ENCODE data around the gene VWA1. TPM values are rescaled to one million over a fixed set of nuclear protein-coding genes. Genes with fewer than 3 reads are reported as not detected.
"Not testable (repeated sequence)": the region's sequence is repeated elsewhere in the genome, so short reads cannot be mapped to it uniquely, and the experiment has no call there.

VWA1 gene
- total RNA-seq, 1 donor from 2014 or later: 175 TPM

DNA sequence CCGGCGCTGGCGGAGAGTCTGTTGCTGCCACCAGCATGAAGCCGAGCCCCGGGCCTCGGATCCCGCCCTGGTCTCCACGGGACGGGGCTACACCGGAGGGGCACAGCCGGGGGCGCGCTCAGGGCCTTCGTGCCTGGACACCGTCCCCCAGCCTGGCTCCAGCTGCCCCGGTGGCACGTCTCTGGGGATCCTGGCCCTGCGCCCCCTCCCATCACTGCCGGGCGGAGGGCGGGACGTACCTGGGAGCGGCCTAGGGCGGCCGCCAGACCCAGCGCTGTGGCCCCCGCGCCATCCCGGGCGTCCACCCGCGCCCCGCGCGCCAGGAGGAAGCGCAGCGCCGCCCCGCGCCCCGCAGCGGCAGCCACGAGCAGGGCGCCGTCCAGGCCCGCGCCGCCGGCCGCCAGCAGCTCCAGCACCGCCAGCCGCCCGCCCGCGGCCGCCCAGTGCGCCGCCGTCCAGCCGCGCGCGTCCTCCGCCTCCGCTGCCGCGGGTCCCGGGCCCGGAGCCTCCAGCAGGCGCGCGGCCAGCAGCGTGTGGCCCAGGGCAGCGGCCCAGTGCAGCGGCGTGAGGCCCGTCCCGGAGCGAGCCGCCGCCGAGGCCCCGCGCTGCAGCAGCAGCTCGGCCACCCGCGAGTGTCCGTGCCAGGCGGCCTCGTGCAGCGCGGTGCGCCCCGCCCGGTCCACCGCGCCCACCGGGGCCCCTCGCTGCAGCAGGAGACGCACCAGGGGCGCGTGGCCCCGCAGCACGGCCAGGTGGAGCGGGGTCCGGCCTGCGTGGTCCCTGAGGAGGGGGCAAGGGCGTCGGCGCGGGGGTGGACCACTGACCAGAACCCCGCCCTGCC, 15.5 kb upstream of the VWA1 start:
- ATAC-seq (peak; percentile 51), DNase-seq (ENCODE audit: low spot score) (peak; percentile 64)
- intact Hi-C loops (cut with DNase I): no loop called here

DNA sequence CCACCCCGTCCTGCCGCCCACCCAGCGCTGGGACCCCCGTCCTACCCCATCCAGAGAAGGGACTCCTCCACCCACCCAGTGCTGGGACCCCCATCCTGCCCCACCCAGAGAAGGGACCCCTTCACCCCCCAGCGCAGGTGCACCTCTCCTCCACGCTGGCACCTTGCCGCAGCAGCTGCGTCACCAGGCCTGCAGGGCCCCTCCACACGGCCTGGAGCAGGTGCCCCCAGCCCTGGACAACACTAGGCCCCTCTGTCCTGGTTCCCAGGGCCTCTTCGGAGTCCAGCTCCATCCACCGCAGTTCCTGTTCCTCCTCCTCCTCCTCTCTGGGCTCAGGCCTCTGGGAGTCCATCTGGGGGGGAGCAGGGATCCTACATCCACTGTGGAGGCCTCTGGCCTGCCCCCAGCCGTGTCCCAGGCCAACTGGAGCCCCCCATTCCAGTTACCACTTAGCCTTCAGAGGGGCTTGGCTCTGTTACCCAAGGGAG, 14.8 kb upstream of the VWA1 start:
- no peak for DNase-seq (ENCODE audit: low spot score)
- intact Hi-C loops (cut with DNase I): no loop called here
- ATAC-seq: peak; percentile 20

DNA sequence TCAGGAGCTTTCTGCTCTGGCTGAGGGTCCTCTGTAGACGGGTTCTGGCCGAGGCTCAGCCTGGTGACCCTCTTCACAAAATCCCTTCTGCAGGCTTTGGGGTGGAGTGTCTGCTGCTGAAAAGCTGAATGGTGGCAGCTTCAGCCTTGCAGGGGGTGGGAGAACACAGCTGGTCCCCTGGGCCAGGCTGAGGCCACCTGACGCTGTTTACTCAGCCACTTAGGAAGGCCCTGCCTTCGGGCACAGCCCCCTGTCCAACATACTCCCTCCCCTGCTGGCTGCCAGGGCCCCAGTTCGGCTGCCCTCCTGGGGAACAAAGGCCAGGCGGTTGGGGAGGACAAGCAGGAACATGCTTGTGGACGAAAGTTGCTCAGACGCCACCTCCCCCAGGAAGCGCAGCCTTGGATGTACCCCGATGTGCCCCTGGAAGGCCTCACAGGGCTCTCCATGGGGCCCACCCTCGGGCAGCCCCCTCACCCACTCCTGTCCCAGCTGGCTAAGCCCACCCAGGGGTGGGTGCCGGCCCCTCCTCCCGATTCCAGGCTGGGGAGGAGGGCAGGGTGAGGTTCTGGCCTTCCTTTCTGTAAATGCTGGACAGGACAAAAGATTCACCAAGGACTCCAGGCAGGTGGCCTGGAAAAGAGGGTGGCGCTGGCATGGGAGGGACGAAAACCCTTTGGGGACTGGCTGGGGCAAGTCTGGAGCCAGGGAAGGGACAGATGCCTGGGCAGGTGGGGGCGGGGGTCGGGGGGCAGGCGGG, 14.2 kb upstream of the VWA1 start, which contains the start of gene ANKRD65:
ANKRD65 (minus strand) TSS at position 130 of the 760 bp plus-strand sequence. CDS start 271 bp downstream, outside the sequence.
- DNase-seq (ENCODE audit: low spot score) (no peak), ATAC-seq (peak; percentile 40)
- intact Hi-C loops (cut with DNase I): no loop called here

DNA sequence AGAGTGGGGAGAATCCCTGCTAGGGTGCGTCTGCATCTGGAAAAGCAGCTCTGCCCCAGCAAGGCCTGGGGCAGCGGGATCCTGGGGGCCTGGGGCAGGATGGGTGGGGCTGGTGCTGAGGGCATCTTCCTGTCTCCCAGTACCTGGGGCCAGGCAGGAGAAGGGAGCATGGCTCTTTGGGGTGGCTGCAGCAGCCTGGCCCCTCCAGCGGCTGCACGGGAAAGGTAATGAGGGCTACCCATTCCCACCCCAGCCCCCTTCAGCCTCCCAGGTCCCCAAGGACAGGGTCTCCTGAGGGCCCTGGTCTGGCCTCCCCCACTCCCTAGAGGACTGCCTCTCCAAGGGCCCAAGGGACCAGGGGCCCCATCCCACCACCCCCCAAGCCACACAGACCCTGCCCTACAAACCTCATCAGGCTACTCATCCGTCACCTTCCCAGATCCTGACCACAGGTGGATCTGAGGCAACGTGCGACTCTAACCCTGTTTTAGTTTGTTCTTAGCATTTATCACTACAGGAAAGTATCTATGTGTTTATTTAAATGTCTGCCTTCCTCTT, 13.5 kb upstream of the VWA1 start:
- no peak for ATAC-seq
- intact Hi-C loops (cut with DNase I): no loop called here
- no peak for DNase-seq (ENCODE audit: low spot score)

DNA sequence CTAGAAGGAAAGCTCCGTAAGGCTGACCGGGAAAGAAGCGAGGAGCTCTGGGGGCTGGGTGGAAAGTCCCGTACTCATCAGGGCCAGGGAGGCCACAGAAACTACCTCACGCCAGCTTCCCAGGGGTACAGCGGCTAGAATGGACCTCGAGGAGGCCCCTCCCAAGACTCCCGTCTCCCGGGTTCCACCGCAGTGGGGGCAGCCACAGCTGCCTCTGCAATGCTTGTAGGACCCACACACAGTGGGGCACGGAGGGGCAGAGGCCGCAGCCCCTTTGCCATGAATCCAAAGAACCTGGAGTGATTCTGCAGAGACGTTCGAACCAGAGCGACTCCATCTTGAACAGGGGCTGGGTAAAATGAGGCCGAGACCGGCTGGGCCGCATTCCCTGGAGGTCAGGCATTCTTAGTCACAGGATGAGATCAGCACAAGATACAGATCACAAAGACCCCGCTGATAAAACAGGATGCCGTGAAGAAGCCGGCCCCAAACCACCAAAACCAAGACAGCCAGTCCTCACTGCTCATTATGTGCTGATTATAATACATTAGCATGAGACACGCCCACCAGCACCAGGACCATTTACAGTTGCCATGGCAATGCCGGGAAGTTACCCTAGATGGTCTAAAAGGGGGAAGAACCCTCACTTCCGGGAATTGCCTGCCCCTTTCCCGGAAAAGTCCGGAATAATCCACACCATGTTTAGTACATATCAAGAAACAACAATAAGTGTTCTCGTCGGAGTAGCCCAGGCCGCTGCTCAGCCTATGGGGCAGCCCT, 12.8 kb upstream of the VWA1 start:
- intact Hi-C loops (cut with DNase I): no loop called here
- DNase-seq (ENCODE audit: low spot score) (no peak), ATAC-seq (no peak)

DNA sequence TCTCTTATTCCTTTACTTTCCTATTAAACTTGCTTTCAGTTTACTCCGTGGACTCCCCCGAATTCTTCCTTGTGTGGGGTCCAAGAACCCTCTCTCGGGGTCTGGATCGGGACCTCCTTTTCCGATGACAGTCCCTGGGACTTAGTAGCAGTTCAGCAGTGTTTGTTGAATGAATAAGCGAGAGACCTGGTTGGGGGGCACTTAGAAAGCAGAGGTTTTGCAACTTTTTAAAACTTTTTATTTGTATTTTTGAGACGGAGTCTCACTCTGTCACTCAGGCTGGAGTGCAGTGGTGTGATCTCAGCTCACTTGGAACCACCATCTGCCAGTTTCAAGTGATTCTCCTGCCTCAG, 12.3 kb upstream of the VWA1 start:
- no peak for DNase-seq (ENCODE audit: low spot score)
- ATAC-seq: no peak
- intact Hi-C loops (cut with DNase I): no loop called here

DNA sequence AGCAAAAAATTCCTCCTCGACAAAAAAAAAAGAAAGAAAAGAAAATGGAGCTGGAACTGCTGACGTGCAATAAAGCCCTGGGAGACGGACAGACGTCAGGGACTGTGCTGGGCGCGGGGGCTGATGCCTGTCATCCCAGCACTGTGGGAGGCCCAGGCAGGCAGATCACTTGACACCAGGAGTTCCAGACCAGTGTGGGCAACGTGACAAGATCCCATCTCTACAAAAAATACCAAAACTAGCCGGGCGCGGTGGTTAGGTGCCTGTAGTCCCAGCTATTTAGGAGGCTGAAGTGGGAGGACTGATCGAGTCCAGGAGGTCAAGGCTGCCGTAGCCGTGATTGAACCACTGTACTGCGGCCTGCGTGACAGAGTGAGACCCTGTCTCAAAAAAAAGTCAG, 10.8 kb upstream of the VWA1 start:
- intact Hi-C loops (cut with DNase I): no loop called here
- ATAC-seq: no peak
- no peak for DNase-seq (ENCODE audit: low spot score)

DNA sequence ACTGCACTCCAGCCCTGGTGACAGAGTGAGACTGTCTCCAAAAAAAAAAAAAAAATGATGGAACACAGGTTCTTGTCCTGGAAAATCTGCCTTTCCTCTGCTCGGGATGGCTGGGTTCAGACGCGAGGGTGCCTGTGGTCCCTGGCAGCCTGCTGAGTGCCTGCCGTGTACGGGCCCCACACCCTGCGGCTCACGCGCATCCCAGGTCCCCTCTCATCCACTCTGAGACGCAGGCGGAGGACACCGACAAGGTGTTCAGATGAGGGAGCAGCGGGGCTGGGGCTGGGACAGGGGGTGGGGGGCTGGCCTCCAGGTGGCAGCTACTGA, 10.1 kb upstream of the VWA1 start:
- DNase-seq (ENCODE audit: low spot score): no peak
- ATAC-seq: no peak
- intact Hi-C loops (cut with DNase I): no loop called here

DNA sequence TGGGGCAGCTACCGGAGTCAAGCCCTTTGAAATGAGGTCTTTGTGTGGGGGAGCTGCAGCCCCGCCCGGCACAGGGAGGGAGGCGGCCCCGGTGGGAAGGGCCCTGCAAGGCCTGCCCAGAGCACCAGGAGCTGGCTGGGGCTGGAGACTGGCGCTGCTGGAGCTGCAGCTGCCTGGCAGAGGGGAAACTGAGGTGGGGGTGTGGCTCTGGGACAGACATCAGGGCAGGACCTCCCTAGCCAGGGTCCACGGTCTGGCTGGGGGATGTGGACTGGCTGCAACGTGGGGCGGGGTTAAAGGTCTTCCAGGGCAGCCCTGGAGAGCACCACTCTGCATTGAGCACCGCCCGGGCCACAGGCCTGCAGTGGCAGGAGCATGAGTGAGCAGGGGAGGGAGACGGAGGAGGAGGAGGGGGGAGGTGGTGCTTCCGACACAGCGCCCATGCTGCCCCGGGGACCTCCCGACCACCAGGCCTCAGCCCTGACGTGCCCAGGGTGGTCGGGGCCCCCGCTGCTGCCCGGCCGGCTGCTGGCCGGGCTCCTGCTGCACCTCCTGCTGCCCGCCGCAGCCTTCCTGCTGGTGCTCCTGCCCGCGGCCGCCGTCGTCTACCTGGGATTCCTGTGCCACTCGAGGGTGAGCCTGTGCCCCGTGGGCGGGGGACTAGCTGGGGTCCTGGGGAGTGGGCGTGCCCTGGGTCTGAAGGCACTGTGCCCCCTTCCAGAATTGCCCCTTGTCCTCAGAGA, 9.6 kb upstream of the VWA1 start:
- no peak for DNase-seq (ENCODE audit: low spot score)
- ATAC-seq: no peak
- intact Hi-C loops (cut with DNase I): no loop called here

DNA sequence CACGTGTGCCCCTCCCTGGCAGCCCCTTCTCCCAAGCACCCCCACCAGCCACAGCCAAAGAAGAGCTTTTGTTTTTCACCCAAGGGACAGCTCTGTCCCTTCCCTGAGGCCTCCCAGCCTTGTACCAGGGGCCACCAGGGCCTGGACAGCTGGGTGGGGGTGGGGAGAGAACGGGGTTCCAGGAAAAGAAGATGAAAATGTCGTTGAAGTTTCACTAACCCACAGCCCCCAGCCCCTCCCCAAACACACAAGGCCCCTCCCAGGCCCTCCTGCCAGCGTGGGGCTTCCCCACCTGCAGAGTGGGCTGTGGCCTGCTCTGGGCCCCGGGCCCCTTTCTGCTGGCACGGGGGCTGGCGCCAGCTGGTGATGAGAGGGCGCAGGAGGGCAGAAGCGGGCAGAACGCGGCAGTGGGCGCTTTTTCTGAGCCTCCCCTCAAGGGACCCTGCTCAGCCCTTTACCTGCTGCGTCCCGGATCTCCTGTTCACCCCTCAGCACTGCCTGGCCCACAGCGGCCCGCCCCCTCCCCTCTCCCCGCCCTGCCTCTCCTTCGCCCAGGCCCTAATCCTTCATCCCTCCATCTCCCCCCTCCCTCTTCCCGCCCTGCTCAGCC, 8.9 kb upstream of the VWA1 start:
- no peak for DNase-seq (ENCODE audit: low spot score)
- ATAC-seq: no peak
- intact Hi-C loops (cut with DNase I): no loop called here

DNA sequence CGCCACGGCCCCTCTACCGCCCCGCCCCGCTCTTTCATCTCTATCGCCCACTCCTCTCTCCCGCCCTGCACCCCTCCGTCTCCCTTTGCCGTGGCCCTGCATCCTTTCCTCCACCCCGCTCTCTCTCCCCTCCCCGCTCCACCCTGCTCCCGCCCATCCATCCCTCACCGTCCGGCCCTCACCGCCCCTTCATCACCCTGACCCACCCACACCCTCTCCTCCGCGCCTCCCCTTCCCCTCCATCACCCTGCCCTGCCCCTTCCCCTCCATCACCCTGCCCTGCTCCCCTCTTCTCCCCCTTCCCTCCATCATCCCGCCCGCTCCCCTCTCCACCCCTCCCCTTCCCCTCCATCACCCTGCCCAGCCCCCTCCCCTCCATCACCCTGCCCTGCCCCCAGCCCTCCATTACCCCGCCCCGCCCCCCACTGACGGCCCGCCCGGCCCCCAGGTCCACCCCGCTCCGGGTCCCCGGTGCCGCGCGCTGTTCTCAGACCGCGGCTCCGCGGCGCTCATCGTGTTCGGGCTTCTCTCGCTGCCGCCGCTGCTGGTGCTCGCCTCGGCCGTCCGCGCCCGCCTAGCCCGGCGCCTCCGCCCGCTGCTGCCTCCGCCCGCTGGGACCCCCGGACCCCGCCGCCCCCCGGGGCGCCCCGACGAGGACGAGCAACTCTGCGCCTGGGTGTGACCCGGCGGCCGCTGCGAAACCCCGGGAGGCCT, 8.2 kb upstream of the VWA1 start:
- intact Hi-C loops (cut with DNase I): no loop called here

DNA sequence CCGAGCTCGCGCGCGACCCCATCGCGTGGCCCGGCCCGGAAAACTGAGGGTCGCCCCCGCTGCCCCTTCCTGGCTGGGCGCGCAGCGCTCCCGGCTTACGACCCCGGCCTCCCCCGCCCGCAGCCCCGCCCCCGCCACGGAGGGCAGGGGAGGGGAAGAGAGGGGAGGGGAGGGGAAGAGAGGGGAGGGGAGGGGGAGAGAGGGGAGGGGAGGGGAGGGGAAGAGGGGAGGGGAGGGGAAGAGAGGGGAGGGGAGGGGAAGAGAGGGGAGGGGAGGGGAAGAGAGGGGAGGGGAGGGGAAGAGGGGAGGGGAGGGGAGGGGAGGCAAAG, 7.7 kb upstream of the VWA1 start:
- DNase-seq (ENCODE audit: low spot score) (no peak), ATAC-seq (no peak)
- intact Hi-C loops (cut with DNase I): no loop called here

More for the DNA sequence above, 8.2 kb upstream of the VWA1 start:
- DNase-seq (ENCODE audit: low spot score) (peak; percentile 69), ATAC-seq (no peak)

DNA sequence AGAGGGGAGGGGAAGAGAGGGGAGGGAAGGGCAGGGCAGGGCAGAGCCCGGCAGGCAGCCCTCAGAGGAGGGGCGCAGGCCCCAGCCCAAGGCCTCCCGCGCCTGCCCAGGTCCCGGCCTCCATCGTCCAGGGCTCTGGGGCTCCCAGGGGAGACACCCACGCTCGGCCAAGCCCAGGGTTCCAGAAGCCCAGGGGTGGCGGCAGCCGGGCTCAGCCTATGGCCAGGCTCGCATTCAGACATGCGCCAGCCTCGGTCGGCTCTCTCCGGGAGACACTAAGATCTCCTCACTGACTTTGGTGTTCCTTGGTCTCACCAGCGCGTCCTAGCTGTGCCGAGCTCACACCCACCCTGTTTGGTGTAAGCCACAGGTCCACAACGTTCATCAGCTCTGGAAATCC, 7.3 kb upstream of the VWA1 start:
- DNase-seq (ENCODE audit: low spot score) (no peak), ATAC-seq (no peak)
- intact Hi-C loops (cut with DNase I): no loop called here

DNA sequence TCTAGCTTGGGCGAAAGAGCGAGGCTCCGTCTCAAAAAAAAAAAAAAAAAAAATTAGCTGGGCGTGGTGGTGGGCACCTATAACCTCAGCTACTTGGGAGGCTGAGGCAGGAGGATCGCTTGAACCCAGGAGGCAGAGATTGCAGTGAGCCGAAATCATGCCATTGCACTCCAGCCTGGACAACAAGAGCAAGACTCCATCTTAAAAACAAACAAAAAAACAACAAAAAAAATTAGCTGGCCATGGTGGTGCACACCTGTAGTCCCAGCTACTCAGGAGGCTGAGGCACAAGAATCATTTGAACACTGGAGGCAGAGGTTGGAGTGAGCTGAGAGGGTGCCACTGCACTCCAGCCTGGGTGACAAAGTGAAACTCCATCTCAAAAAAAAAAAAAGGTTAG, 6.5 kb upstream of the VWA1 start:
- intact Hi-C loops (cut with DNase I); ATAC-seq; DNase-seq (ENCODE audit: low spot score): not testable (repeated sequence)

DNA sequence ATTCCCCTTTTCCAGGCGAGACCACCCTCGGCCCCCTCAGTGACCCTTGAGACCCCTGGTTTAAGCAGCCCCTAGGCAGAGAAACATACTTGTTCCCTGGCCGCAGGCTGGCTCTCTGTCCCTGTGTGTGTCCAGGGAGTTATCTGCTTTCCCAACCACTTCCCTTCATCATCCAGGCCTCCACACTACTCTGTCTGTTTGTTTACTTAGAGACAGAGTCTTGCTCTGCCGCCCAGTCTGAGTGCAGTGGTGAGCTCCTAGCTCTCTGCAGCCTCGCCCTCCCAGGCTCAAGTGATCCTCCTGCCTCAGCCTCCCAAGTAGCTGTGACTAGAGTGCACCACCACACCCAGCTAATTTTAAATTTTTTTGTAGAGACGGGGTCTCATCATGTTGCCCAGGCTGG, 5.8 kb upstream of the VWA1 start:
- intact Hi-C loops (cut with DNase I): no loop called here
- ATAC-seq (no peak), DNase-seq (ENCODE audit: low spot score) (no peak)

DNA sequence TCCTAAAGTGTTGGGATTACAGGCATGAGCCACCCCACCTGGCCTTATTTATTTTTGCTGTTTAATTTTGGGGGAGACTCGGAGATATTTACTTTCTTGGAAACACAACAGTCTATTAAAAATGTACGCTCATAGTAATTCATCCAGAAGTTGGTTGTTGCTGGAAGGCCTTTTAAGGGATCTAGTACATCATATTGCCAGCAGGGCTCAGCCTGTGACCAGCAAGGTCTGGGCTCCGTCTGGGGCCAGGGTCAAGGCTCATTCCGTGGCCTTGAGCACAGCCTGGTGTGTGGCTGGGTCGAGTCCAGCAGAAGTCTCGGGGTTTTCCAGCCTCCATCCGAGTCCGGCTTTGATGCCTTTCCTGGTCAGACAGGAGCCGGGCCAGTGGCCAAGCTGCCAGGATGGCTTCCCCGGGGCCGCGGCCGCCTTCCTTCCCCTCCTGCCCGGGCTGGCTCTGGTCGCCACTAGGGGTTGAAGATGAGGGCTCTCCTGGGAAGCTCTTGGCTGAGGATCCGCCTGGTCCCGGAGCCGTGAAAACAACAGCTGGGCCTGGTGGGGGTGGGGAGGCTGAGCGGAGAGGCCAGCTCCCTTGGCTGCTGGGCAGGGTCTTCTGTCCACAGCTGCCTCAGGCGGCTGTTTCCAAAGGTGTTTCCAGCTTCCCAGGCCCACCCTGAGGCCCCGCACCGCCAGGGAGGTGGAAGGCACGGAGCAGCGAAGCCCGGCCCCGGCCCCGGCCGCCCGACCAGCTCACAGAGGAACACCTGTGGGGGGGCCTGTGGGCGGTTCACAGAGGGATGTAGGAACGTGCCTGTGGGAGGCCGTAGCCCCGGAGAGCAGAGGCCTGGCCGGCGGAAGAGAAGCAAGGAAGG, 5.1 kb upstream of the VWA1 start:
- intact Hi-C loops (cut with DNase I): no loop called here
- peak; percentile 71 for ATAC-seq
- peak; percentile 86 for DNase-seq (ENCODE audit: low spot score)
